Measurements from ENCODE around the gene ZNF366.

Gene ZNF366

DNA sequence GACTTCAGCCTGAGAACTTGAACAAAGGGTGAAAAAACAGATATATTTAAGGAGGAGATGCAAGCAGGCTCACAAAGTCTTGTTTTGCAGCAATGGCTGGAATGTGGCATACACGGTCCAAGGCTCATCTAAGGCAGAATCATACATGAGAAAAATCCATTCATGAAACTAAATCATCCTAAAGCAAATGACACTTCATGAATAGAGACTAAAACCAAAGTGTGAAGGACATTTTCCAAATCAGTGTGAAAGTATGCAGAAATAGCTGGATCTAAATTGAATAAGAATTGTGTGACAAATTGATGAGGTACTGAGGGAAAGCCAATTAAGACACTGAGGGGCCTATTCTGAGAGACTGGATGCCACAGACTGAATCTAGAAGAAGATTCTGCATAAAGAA, 27.3 kb downstream of the ZNF366 start:
- no peak overlapping the region for H3K4me3 ChIP-seq (ENCODE audit: low read depth, low read length)
- CTCF ChIA-PET = no interaction called here
- H3K36me3 ChIP-seq (ENCODE audit: control insufficient read depth in 2 of 2, insufficient read depth in 1 of 2, low read length in 2 of 2) = no peaks in the 10 kb centered on the region
- TF ChIP-seq ZNF529 (tag by site-specific recombination; IDR thresholded peaks at IDR 0.05; ENCODE audit: insufficient replicate concordance) (no peak), MYNN (tag by site-specific recombination; IDR thresholded peaks at IDR 0.05; ENCODE audit: borderline replicate concordance) (no peak), ZNF514 (tag by site-specific recombination; IDR thresholded peaks at IDR 0.05) (no peak), ZNF423 (tag by site-specific recombination; IDR thresholded peaks at IDR 0.05) (no peak)
- TF ChIP-seq, protein P1, sequence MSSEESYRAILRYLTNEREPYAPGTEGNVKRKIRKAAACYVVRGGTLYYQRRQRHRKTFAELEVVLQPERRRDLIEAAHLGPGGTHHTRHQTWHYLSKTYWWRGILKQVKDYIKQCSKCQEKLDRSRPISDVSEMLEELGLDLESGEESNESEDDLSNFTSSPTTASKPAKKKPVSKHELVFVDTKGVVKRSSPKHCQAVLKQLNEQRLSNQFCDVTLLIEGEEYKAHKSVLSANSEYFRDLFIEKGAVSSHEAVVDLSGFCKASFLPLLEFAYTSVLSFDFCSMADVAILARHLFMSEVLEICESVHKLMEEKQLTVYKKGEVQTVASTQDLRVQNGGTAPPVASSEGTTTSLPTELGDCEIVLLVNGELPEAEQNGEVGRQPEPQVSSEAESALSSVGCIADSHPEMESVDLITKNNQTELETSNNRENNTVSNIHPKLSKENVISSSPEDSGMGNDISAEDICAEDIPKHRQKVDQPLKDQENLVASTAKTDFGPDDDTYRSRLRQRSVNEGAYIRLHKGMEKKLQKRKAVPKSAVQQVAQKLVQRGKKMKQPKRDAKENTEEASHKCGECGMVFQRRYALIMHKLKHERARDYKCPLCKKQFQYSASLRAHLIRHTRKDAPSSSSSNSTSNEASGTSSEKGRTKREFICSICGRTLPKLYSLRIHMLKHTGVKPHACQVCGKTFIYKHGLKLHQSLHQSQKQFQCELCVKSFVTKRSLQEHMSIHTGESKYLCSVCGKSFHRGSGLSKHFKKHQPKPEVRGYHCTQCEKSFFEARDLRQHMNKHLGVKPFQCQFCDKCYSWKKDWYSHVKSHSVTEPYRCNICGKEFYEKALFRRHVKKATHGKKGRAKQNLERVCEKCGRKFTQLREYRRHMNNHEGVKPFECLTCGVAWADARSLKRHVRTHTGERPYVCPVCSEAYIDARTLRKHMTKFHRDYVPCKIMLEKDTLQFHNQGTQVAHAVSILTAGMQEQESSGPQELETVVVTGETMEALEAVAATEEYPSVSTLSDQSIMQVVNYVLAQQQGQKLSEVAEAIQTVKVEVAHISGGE (tag by site-specific recombination; conservative IDR thresholded peaks at IDR 0.05; ENCODE audit: low read depth) = no peak
- TF ChIP-seq, protein P2, sequence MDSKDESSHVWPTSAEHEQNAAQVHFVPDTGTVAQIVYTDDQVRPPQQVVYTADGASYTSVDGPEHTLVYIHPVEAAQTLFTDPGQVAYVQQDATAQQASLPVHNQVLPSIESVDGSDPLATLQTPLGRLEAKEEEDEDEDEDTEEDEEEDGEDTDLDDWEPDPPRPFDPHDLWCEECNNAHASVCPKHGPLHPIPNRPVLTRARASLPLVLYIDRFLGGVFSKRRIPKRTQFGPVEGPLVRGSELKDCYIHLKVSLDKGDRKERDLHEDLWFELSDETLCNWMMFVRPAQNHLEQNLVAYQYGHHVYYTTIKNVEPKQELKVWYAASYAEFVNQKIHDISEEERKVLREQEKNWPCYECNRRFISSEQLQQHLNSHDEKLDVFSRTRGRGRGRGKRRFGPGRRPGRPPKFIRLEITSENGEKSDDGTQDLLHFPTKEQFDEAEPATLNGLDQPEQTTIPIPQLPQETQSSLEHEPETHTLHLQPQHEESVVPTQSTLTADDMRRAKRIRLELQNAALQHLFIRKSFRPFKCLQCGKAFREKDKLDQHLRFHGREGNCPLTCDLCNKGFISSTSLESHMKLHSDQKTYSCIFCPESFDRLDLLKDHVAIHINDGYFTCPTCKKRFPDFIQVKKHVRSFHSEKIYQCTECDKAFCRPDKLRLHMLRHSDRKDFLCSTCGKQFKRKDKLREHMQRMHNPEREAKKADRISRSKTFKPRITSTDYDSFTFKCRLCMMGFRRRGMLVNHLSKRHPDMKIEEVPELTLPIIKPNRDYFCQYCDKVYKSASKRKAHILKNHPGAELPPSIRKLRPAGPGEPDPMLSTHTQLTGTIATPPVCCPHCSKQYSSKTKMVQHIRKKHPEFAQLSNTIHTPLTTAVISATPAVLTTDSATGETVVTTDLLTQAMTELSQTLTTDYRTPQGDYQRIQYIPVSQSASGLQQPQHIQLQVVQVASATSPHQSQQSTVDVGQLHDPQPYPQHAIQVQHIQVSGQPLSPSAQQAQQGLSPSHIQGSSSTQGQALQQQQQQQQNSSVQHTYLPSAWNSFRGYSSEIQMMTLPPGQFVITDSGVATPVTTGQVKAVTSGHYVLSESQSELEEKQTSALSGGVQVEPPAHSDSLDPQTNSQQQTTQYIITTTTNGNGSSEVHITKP (tag by site-specific recombination; IDR thresholded peaks at IDR 0.05) = no peak
- TF ChIP-seq, protein P3, sequence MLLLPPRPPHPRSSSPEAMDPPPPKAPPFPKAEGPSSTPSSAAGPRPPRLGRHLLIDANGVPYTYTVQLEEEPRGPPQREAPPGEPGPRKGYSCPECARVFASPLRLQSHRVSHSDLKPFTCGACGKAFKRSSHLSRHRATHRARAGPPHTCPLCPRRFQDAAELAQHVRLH (tag by site-specific recombination; IDR thresholded peaks at IDR 0.05) = no peak
- H3K9me3 ChIP-seq (ENCODE audit: control insufficient read depth, insufficient read depth, low read depth, low read length) = no peaks in the 10 kb centered on the region
- POLR2A ChIA-PET = no interaction called here
- no peak overlapping the region for H3K27ac ChIP-seq (ENCODE audit: extremely low read depth, low read depth, low read length)
- no peaks in the 10 kb centered on the region for H3K4me1 ChIP-seq (ENCODE audit: control insufficient read depth, insufficient read depth, low read length)

DNA sequence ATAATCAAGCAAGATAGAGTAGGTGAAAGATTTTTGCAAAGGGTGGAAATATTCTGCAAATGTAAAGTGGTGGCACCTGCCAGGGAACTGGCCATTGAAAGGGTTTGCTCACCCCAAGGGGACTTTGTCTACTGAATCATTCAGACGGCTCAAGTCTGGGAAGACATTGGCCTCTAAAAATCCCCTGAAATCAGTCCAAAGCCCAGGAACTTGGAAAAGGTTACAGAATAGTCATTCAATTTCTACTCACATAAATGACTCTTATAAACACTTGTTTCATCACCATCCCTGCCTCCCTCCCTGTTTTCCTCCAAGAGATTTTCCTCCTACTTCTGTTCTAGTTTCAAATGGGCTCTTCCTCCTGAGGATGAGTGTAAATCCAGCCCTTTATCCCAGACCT, 28.5 kb downstream of the ZNF366 start:
- POLR2A ChIA-PET = no interaction called here
- no peaks in the 10 kb centered on the region for H3K36me3 ChIP-seq (ENCODE audit: control insufficient read depth in 2 of 2, insufficient read depth in 1 of 2, low read length in 2 of 2)
- no peaks in the 10 kb centered on the region for H3K4me1 ChIP-seq (ENCODE audit: control insufficient read depth, insufficient read depth, low read length)
- H3K27ac ChIP-seq (ENCODE audit: extremely low read depth, low read depth, low read length) = no peak overlapping the region
- no peak overlapping the region for H3K4me3 ChIP-seq (ENCODE audit: low read depth, low read length)
- CTCF ChIA-PET = no interaction called here
- H3K9me3 ChIP-seq (ENCODE audit: control insufficient read depth, insufficient read depth, low read depth, low read length) = no peaks in the 10 kb centered on the region
- TF ChIP-seq KLF1 (tag by site-specific recombination; IDR thresholded peaks at IDR 0.05) (no peak), KLF16 (tag by site-specific recombination; IDR thresholded peaks at IDR 0.05) (no peak), ZNF202 (tag by site-specific recombination; IDR thresholded peaks at IDR 0.05; ENCODE audit: borderline replicate concordance) (no peak), ZNF366 (tag by site-specific recombination; conservative IDR thresholded peaks at IDR 0.05) (no peak), ZNF670 (tag by site-specific recombination; IDR thresholded peaks at IDR 0.05; ENCODE audit: low read depth) (no peak), ZNF626 (tag by site-specific recombination; IDR thresholded peaks at IDR 0.05) (no peak), GLI4 (tag by site-specific recombination; IDR thresholded peaks at IDR 0.05) (no peak), ZNF530 (tag by site-specific recombination; IDR thresholded peaks at IDR 0.05; ENCODE audit: low read depth) (no peak)
- TF ChIP-seq, protein P4, sequence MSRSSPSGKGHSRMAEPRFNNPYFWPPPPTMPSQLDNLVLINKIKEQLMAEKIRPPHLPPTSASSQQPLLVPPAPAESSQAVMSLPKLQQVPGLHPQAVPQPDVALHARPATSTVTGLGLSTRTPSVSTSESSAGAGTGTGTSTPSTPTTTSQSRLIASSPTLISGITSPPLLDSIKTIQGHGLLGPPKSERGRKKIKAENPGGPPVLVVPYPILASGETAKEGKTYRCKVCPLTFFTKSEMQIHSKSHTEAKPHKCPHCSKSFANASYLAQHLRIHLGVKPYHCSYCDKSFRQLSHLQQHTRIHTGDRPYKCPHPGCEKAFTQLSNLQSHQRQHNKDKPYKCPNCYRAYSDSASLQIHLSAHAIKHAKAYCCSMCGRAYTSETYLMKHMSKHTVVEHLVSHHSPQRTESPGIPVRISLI (tag by site-specific recombination; IDR thresholded peaks at IDR 0.05) = no peak
- TF ChIP-seq, protein P5, sequence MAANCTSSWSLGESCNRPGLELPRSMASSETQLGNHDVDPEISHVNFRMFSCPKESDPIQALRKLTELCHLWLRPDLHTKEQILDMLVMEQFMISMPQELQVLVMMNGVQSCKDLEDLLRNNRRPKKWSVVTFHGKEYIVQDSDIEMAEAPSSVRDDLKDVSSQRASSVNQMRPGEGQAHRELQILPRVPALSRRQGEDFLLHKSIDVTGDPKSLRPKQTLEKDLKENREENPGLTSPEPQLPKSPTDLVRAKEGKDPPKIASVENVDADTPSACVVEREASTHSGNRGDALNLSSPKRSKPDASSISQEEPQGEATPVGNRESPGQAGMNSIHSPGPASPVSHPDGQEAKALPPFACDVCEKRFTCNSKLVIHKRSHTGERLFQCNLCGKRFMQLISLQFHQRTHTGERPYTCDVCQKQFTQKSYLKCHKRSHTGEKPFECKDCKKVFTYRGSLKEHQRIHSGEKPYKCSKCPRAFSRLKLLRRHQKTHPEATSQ (tag by site-specific recombination; IDR thresholded peaks at IDR 0.05) = no peak
- TF ChIP-seq, protein P6, sequence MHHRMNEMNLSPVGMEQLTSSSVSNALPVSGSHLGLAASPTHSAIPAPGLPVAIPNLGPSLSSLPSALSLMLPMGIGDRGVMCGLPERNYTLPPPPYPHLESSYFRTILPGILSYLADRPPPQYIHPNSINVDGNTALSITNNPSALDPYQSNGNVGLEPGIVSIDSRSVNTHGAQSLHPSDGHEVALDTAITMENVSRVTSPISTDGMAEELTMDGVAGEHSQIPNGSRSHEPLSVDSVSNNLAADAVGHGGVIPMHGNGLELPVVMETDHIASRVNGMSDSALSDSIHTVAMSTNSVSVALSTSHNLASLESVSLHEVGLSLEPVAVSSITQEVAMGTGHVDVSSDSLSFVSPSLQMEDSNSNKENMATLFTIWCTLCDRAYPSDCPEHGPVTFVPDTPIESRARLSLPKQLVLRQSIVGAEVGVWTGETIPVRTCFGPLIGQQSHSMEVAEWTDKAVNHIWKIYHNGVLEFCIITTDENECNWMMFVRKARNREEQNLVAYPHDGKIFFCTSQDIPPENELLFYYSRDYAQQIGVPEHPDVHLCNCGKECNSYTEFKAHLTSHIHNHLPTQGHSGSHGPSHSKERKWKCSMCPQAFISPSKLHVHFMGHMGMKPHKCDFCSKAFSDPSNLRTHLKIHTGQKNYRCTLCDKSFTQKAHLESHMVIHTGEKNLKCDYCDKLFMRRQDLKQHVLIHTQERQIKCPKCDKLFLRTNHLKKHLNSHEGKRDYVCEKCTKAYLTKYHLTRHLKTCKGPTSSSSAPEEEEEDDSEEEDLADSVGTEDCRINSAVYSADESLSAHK (tag by site-specific recombination; IDR thresholded peaks at IDR 0.05) = no peak
- TF ChIP-seq, protein P7, sequence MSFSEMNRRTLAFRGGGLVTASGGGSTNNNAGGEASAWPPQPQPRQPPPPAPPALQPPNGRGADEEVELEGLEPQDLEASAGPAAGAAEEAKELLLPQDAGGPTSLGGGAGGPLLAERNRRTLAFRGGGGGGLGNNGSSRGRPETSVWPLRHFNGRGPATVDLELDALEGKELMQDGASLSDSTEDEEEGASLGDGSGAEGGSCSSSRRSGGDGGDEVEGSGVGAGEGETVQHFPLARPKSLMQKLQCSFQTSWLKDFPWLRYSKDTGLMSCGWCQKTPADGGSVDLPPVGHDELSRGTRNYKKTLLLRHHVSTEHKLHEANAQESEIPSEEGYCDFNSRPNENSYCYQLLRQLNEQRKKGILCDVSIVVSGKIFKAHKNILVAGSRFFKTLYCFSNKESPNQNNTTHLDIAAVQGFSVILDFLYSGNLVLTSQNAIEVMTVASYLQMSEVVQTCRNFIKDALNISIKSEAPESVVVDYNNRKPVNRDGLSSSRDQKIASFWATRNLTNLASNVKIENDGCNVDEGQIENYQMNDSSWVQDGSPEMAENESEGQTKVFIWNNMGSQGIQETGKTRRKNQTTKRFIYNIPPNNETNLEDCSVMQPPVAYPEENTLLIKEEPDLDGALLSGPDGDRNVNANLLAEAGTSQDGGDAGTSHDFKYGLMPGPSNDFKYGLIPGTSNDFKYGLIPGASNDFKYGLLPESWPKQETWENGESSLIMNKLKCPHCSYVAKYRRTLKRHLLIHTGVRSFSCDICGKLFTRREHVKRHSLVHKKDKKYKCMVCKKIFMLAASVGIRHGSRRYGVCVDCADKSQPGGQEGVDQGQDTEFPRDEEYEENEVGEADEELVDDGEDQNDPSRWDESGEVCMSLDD (tag by site-specific recombination; IDR thresholded peaks at IDR 0.05) = no peak
